ENCODE data around the gene XPNPEP3. TPM values are rescaled to one million over a fixed set of nuclear protein-coding genes. Genes with fewer than 3 reads are reported as not detected.
"Not testable (repeated sequence)": the region's sequence is repeated elsewhere in the genome, so short reads cannot be mapped to it uniquely, and the experiment has no call there.

XPNPEP3 gene
- total and polyA plus RNA-seq, 5 donors = 7.1 to 25.6 (median 19.6) TPM

DNA sequence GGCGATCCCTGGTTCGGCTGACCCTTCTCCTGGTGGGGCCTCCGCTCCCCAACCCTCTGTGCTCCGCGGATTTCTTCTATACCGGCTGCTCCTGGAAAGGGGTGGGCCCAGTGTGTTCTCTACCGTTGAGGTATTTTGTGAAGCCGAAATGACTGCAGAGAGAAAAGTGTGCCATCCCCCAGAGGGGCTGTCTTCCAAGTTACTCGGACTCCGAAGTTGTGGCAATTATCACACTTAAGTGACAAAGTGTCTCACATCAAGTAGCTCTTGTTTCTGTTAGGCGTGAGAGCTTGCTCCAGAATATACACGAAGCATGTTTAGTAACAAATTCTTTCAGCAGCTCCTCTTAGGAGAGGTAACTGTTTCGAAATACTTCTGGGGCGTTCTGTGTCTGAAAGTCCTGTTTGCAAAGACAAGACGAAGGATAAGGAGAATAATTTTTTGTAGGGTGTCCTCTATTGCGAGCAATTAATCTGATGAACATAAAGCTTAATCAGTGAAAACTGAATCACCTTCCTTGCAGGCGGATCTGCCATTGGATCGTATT lies 434 bp downstream of the XPNPEP3 start:
- 4% methylated on average over 18 of the region's 18 CpGs for WGBS
- Histone ChIP-seq H3K27ac (ENCODE audit: low read length) (peak overlapping the region; percentile 94), H3K27me3 (ENCODE audit: control insufficient read depth, insufficient read depth) (no peaks in the 10 kb centered on the region), H3K9me3 (ENCODE audit: control insufficient read depth, low read length) (no peaks in the 10 kb centered on the region), H3K4me3 (ENCODE audit: low read length) (peak overlapping the region; percentile 89), H3K4me1 (ENCODE audit: control insufficient read depth, insufficient read depth, low read length) (peaks cover 6% of the 10 kb centered on the region)
- ATAC-seq (no peak), DNase-seq (no peak)
- intact Hi-C loops (cut with DNase I) = no loop called here

- Histone ChIP-seq H3K4me1 (ENCODE audit: control insufficient read depth, insufficient read depth, low read length) (peaks cover 3% of the 10 kb centered on the region), H3K27ac (ENCODE audit: low read length) (no peak within 1 kb of the TSS), H3K4me3 (ENCODE audit: low read length) (no peak within 1 kb of the TSS), H3K27me3 (ENCODE audit: control insufficient read depth, insufficient read depth) (no peaks in the 10 kb centered on the region), H3K9me3 (ENCODE audit: control insufficient read depth, low read length) (no peaks in the 10 kb centered on the region)
- WGBS = 94% methylated on average over 3 of the region's 3 CpGs
- ATAC-seq (no peak), DNase-seq (no peak)
- intact Hi-C loops (cut with DNase I) = no loop called here
These were observed 5.1 kb downstream of the XPNPEP3 start, which contains the start of gene DNAJB7 for GRCh38 chr22:40862013-40862412. TSS of gene DNAJB7 (minus strand) at chr22:40862113. CDS start at chr22:40861994, 119 bp downstream.

GRCh38 chr22:40862537-40862936 lies 5.6 kb downstream of the XPNPEP3 start:
- no peak overlapping the region for H3K27ac ChIP-seq (ENCODE audit: low read length)
- no peak overlapping the region for H3K4me3 ChIP-seq (ENCODE audit: low read length)
- no peaks in the 10 kb centered on the region for H3K9me3 ChIP-seq (ENCODE audit: control insufficient read depth, low read length)
- ATAC-seq = no peak
- no peaks in the 10 kb centered on the region for H3K27me3 ChIP-seq (ENCODE audit: control insufficient read depth, insufficient read depth)
- 97% methylated on average over 2 of the region's 2 CpGs for WGBS
- no peak for DNase-seq
- intact Hi-C loops (cut with DNase I) = no loop called here
- H3K4me1 ChIP-seq (ENCODE audit: control insufficient read depth, insufficient read depth, low read length) = peaks cover 3% of the 10 kb centered on the region

DNA sequence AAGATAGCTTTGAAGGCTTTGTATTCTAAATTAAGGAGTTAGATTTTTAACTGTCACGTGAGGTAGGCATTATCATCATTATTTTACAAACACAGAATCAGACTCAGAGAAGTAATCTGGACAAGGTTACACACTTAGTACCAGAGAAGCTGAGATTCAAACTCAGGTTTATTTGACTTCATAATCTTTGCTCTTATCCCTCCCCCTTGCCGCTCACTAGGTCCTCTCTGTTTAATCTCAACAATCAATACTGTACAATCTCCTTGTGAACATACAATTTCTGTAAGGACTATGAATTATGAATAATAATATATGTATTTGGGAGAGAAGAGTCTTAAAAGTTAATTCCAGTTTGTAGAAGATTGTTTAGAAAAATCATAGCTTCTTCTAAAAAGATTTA lies 10.2 kb downstream of the XPNPEP3 start:
- no peaks in the 10 kb centered on the region for H3K9me3 ChIP-seq (ENCODE audit: control insufficient read depth, low read length)
- 83% methylated on average over 2 of the region's 2 CpGs for WGBS

GRCh38 chr22:40868379-40868778 lies 11.4 kb downstream of the XPNPEP3 start:
- H3K4me1 ChIP-seq (ENCODE audit: control insufficient read depth, insufficient read depth, low read length); ATAC-seq; H3K27me3 ChIP-seq (ENCODE audit: control insufficient read depth, insufficient read depth); H3K4me3 ChIP-seq (ENCODE audit: low read length); intact Hi-C loops (cut with DNase I); H3K27ac ChIP-seq (ENCODE audit: low read length); H3K9me3 ChIP-seq (ENCODE audit: control insufficient read depth, low read length); DNase-seq: not testable (repeated sequence)
- WGBS = 92% methylated on average over 6 of the region's 6 CpGs

More for the DNA sequence above, 10.2 kb downstream of the XPNPEP3 start:
- no peak overlapping the region for H3K4me3 ChIP-seq (ENCODE audit: low read length)
- no peaks in the 10 kb centered on the region for H3K4me1 ChIP-seq (ENCODE audit: control insufficient read depth, insufficient read depth, low read length)
- intact Hi-C loops (cut with DNase I) = no loop called here
- DNase-seq = no peak
- ATAC-seq = no peak
- no peaks in the 10 kb centered on the region for H3K27me3 ChIP-seq (ENCODE audit: control insufficient read depth, insufficient read depth)
- H3K27ac ChIP-seq (ENCODE audit: low read length) = no peak overlapping the region

- Histone ChIP-seq H3K4me3 (ENCODE audit: low read length) (no peak overlapping the region), H3K4me1 (ENCODE audit: control insufficient read depth, insufficient read depth, low read length) (no peaks in the 10 kb centered on the region), H3K9me3 (ENCODE audit: control insufficient read depth, low read length) (no peaks in the 10 kb centered on the region), H3K27me3 (ENCODE audit: control insufficient read depth, insufficient read depth) (no peaks in the 10 kb centered on the region), H3K27ac (ENCODE audit: low read length) (no peak overlapping the region)
- WGBS = 98% methylated on average over 3 of the region's 3 CpGs
- ATAC-seq (no peak), DNase-seq (no peak)
- intact Hi-C loops (cut with DNase I) = no loop called here
These were observed 17.1 kb downstream of the XPNPEP3 start for GRCh38 chr22:40874016-40874415.

- Histone ChIP-seq H3K9me3 (ENCODE audit: control insufficient read depth, low read length) (no peaks in the 10 kb centered on the region), H3K27ac (ENCODE audit: low read length) (no peak overlapping the region), H3K4me3 (ENCODE audit: low read length) (no peak overlapping the region), H3K4me1 (ENCODE audit: control insufficient read depth, insufficient read depth, low read length) (no peaks in the 10 kb centered on the region), H3K27me3 (ENCODE audit: control insufficient read depth, insufficient read depth) (no peaks in the 10 kb centered on the region)
- 89% methylated on average over 3 of the region's 3 CpGs for WGBS
- intact Hi-C loops (cut with DNase I) = no loop called here
- ATAC-seq (no peak), DNase-seq (no peak)
These were observed 18.2 kb downstream of the XPNPEP3 start for GRCh38 chr22:40875111-40875510.

- H3K9me3 ChIP-seq (ENCODE audit: control insufficient read depth, low read length) = no peaks in the 10 kb centered on the region
- intact Hi-C loops (cut with DNase I) = no loop called here
- WGBS = 65% methylated on average over 1 of the region's 1 CpG
- ATAC-seq (no peak), DNase-seq (no peak)
- no peaks in the 10 kb centered on the region for H3K27me3 ChIP-seq (ENCODE audit: control insufficient read depth, insufficient read depth)
- H3K4me3 ChIP-seq (ENCODE audit: low read length) = no peak overlapping the region
- H3K4me1 ChIP-seq (ENCODE audit: control insufficient read depth, insufficient read depth, low read length) = no peaks in the 10 kb centered on the region
- H3K27ac ChIP-seq (ENCODE audit: low read length) = no peak overlapping the region
These were observed 20.0 kb downstream of the XPNPEP3 start for GRCh38 chr22:40876907-40877306.

DNA sequence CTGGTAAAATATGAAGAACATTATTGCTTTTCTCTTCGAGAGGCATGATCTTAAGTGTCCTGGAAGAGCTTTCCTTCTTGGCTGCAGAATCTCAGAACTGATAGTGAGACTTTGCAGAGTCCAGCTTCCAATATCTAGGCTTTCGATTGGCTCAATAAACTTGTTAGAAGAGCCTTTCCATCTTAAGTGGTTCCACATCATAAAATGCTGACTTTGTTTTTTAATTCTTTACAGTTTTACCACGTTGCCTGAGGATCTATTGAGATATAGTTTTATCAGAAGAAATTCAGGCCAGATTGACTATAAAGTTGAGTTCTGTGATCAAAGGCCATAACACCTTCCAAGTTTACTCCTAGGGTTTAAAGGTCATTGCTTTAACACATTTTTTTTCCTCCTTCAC lies 20.5 kb downstream of the XPNPEP3 start:
- Histone ChIP-seq H3K27ac (ENCODE audit: low read length) (no peak overlapping the region), H3K4me3 (ENCODE audit: low read length) (no peak overlapping the region), H3K27me3 (ENCODE audit: control insufficient read depth, insufficient read depth) (no peaks in the 10 kb centered on the region), H3K9me3 (ENCODE audit: control insufficient read depth, low read length) (no peaks in the 10 kb centered on the region), H3K4me1 (ENCODE audit: control insufficient read depth, insufficient read depth, low read length) (no peaks in the 10 kb centered on the region)
- ATAC-seq (no peak), DNase-seq (no peak)
- WGBS = 51% methylated on average over 3 of the region's 3 CpGs
- intact Hi-C loops (cut with DNase I) = no loop called here

DNA sequence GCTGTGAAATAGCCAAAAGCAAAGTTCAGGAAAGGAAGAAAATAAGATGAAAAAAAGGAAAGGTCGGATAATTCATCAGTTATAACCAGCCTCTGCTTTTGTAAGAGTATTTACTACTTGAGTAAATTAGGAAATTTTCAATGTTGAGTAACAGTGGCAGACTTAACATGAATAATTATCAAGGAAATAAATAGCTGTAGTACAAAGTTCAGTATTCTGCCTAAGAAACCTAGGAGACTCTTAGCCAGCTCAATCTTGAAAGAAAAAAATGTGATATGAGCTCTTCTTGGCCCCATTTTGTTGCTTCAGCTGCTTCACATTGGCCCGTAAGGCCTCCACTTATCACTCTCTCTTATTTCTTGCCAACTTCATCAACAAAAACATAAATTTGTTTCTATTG lies 22.0 kb downstream of the XPNPEP3 start:
- 74% methylated on average over 2 of the region's 2 CpGs for WGBS
- H3K4me3 ChIP-seq (ENCODE audit: low read length) = no peak overlapping the region
- H3K27me3 ChIP-seq (ENCODE audit: control insufficient read depth, insufficient read depth) = no peaks in the 10 kb centered on the region
- DNase-seq (no peak), ATAC-seq (peak in 1 of 2 donors; percentile 68)
- intact Hi-C loops (cut with DNase I) = no loop called here
- H3K9me3 ChIP-seq (ENCODE audit: control insufficient read depth, low read length) = no peaks in the 10 kb centered on the region
- no peak overlapping the region for H3K27ac ChIP-seq (ENCODE audit: low read length)
- H3K4me1 ChIP-seq (ENCODE audit: control insufficient read depth, insufficient read depth, low read length) = no peaks in the 10 kb centered on the region

DNA sequence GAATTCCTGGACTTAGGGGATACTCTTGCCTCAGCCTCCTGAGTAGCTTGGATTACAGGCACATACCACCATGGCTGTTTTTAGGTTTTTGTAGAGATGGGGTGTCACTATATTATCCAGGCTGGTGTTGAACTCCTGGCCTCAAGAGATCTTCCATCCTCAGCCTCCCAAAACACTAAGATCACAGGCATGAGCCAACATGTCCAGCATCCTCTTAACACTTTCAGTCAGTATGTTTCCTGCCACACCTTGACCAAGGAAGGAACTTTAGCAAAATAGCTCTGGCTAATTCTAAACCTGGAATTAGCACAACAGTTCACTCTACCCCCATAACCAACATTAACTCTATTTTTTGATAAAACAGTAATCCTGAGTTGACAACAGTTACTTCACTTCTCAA lies 32.2 kb downstream of the XPNPEP3 start:
- Histone ChIP-seq H3K27ac (ENCODE audit: low read length) (no peak overlapping the region), H3K9me3 (ENCODE audit: control insufficient read depth, low read length) (no peaks in the 10 kb centered on the region), H3K4me3 (ENCODE audit: low read length) (no peak overlapping the region), H3K4me1 (ENCODE audit: control insufficient read depth, insufficient read depth, low read length) (peaks cover 3% of the 10 kb centered on the region), H3K27me3 (ENCODE audit: control insufficient read depth, insufficient read depth) (no peaks in the 10 kb centered on the region)
- DNase-seq (no peak), ATAC-seq (no peak)
- intact Hi-C loops (cut with DNase I) = no loop called here

DNA sequence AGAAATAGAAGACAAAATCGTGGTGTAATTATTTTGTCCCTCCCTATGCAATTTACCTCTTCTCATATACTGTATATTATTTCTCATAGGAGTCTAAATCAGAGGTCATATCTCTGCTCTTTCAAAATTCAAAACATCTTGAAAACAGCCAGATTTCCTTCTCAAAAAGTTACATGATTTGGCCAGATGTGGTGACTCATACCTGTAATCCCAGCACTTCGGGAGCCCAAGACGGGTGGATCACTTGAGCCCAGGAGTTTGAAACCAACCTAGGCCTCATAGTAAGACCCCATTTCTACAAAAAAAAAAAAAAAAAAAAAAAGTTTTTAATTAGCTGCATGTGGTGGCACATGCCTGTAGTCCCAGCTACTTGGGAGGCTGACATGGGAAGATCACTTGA lies 33.9 kb downstream of the XPNPEP3 start:
- no peaks in the 10 kb centered on the region for H3K27me3 ChIP-seq (ENCODE audit: control insufficient read depth, insufficient read depth)
- H3K27ac ChIP-seq (ENCODE audit: low read length) = no peak overlapping the region
- no peak for DNase-seq
- 93% methylated on average over 3 of the region's 3 CpGs for WGBS
- intact Hi-C loops (cut with DNase I) = no loop called here
- ATAC-seq = no peak
- H3K9me3 ChIP-seq (ENCODE audit: control insufficient read depth, low read length) = no peaks in the 10 kb centered on the region
- peaks cover 3% of the 10 kb centered on the region for H3K4me1 ChIP-seq (ENCODE audit: control insufficient read depth, insufficient read depth, low read length)
- no peak overlapping the region for H3K4me3 ChIP-seq (ENCODE audit: low read length)

Data from right cardiac atrium (tissue), 5 donors.